Thymus (tissue), 14 donors: ENCODE measurements around the gene BEND4. TPM values are rescaled to one million over a fixed set of nuclear protein-coding genes. Genes with fewer than 3 reads are reported as not detected.
"Not testable (repeated sequence)": the region's sequence is repeated elsewhere in the genome, so short reads cannot be mapped to it uniquely, and the experiment has no call there.

Experiments
- DNase-seq, 9 donors: peaks; one replicate each; pipeline ENCODE4 v3.0.0-alpha.2; 2013; ENCODE audit warnings: low spot score in 9 of 9, low read depth in 6 of 9, missing footprints in 1 of 9
- H3K27ac ChIP-seq, 2 donors: one replicate each; pipeline ENCODE4 v1.5.1; 2013; ENCODE audit warnings: control low read depth in 1 of 2, low read depth in 1 of 2, low read length in 1 of 2, mild to moderate bottlenecking in 1 of 2, moderate library complexity in 1 of 2
- H3K27me3 ChIP-seq, 2 donors: one replicate each; pipeline ENCODE4 v1.5.1; 2013; ENCODE audit warnings: low read length in 1 of 2; ENCODE audit not compliant: control insufficient read depth in 2 of 2, insufficient read depth in 1 of 2
- H3K36me3 ChIP-seq, 2 donors: one replicate each; pipeline ENCODE4 v1.5.1; 2013; ENCODE audit warnings: low read length in 1 of 2, mild to moderate bottlenecking in 1 of 2, moderate library complexity in 1 of 2; ENCODE audit not compliant: control insufficient read depth in 2 of 2, insufficient read depth in 2 of 2
- H3K4me1 ChIP-seq, 2 donors: one replicate each; pipeline ENCODE4 v1.5.1; 2013; ENCODE audit warnings: low read length in 2 of 2; ENCODE audit not compliant: control insufficient read depth in 2 of 2, insufficient read depth in 2 of 2
- H3K4me3 ChIP-seq, 2 donors: one replicate each; pipeline ENCODE4 v1.5.1; 2013; ENCODE audit warnings: low read length in 2 of 2, control low read depth in 1 of 2, mild to moderate bottlenecking in 1 of 2
- H3K9me3 ChIP-seq, 2 donors: one replicate each; pipeline ENCODE4 v1.5.1; 2013; ENCODE audit warnings: low read length in 1 of 2, mild to moderate bottlenecking in 1 of 2; ENCODE audit not compliant: control insufficient read depth in 2 of 2, insufficient read depth in 1 of 2
- WGBS: extraction: QIAGEN DNeasy Blood & Tissue Kit; methylation state at CpG from one replicate; pipeline ENCODE4 v1.1.7; 2013; 5-methylcytosine and 5-hydroxymethylcytosine counted together
- long read RNA-seq, 10 donors: transcript quantifications; one replicate each; lab custom pipeline, GENCODE V29; 2026
- polyA plus RNA-seq: library from polyadenylated mRNA; stranded (reverse); fragments of 200-250 nt; gene quantifications from one replicate; pipeline ENCODE4 v1.2.3, GENCODE V29; 2013
- total RNA-seq: library from RNA; stranded (reverse); fragments of 120-200 nt; gene quantifications from one replicate; pipeline ENCODE4 v1.2.4, GENCODE V29; 2013
- donor health status: healthy.

BEND4 gene
- 1.6 TPM for total RNA-seq
- 0.23 TPM for polyA plus RNA-seq
- long read RNA-seq, donor 1, result 0 reads
- long read RNA-seq, donor 2, result 0 reads
- long read RNA-seq, donor 3, result 0 reads
- long read RNA-seq, donor 4, result 0 reads
- long read RNA-seq, donor 5, result 0 reads
- long read RNA-seq, donor 6, result 0 reads
- long read RNA-seq, donor 7, result 0 reads
- long read RNA-seq, donor 8, result 0 reads
- long read RNA-seq, donor 9, result 0 reads
- long read RNA-seq, donor 10, result 0 reads

- Histone ChIP-seq H3K27me3 (peaks cover 26 to 40% of the 10 kb centered on the region in 2 donors), H3K4me1 (peaks cover 13 to 18% of the 10 kb centered on the region in 2 donors), H3K9me3 (no peaks in the 10 kb centered on the region), H3K4me3 (peak within 1 kb of the TSS; percentile 55 to 63), H3K27ac (no peak within 1 kb of the TSS), H3K36me3 (no peaks in the 10 kb centered on the region)
- peak in 7 of 9 donors; percentile 45 to 77 (median 52) for DNase-seq
- 12% methylated on average over 49 of the region's 49 CpGs for WGBS
Measured at GRCh38 chr4:42152507-42153504, at the start of gene BEND4. Gene BEND4 (minus strand): TSS chr4:42152655. CDS start chr4:42152143, 512 bp downstream.

DNA sequence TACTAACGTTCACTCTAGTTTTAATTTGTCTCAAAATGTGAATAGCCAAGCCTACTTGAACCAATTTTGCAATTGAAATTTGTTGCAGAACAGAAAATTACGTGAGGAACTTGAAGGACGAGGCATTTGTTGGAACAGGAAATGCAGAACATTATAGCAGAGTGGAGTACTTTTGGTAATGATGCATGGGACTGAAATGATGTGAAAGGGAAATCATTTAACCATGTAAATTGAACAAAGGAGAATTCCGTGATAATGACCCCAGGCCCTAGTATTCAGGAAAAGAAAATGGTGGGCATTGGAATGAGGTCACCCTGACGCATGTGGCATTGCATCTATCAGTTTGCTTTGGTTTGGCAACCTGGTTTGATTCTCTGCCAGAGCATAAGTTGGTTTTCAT, 44.9 kb upstream of the BEND4 start:
- Histone ChIP-seq H3K36me3 (no peaks in the 10 kb centered on the region), H3K27me3 (no peaks in the 10 kb centered on the region), H3K4me1 (no peaks in the 10 kb centered on the region), H3K9me3 (no peaks in the 10 kb centered on the region), H3K27ac (no peak overlapping the region), H3K4me3 (no peak overlapping the region)
- no peak for DNase-seq
- WGBS, result 90% methylated on average over 5 of the region's 5 CpGs

DNA sequence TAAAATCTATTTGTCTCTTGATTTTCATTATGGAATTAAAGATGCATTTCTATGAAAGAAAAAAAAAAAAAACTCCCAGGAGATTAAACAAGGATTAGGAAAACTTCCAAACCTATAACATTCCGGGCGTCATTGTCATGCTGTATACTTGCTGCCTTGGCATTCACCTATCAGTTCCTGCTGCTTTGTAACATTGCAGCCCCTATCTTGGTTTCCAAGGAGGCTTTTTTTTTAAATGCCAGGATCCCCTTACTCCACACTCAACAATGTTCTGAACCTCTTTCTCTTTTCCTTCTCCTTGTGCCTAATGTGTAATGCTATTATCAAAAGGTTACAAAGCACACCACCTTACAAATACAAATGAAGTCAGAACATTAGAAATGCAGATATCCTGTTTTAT, 20.5 kb upstream of the BEND4 start:
- no peak for DNase-seq
- no peaks in the 10 kb centered on the region for H3K36me3 ChIP-seq
- no peak overlapping the region for H3K27ac ChIP-seq
- 93% methylated on average over 2 of the region's 2 CpGs for WGBS
- H3K27me3 ChIP-seq, result no peaks in the 10 kb centered on the region
- H3K9me3 ChIP-seq, result no peaks in the 10 kb centered on the region
- no peak overlapping the region for H3K4me3 ChIP-seq
- no peaks in the 10 kb centered on the region for H3K4me1 ChIP-seq

GRCh38 chr4:42172128-42172790, 19.8 kb upstream of the BEND4 start:
- Histone ChIP-seq H3K4me3 (no peak overlapping the region), H3K27me3 (no peaks in the 10 kb centered on the region), H3K9me3 (no peaks in the 10 kb centered on the region), H3K27ac (no peak overlapping the region), H3K36me3 (no peaks in the 10 kb centered on the region), H3K4me1 (no peaks in the 10 kb centered on the region)
- 93% methylated on average over 5 of the region's 5 CpGs for WGBS
- no peak for DNase-seq

DNA sequence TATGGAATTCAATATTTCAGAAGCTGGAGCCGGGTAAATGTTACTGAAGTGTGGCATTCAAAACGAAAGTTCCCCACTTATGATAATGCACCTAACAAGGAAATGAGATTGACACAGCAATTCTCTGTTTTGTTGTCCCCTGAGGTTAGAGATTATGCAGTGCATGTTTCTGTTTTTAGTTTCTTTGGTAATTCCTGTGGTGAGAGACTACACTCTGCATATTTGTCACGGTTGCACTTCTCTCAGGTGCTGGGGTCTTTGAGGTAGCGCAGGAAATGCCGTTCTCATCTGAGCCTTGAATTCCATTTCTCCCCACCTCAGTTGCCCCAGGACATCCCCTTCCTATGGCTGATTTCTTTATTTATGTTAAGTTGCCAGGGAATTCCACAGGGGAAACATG, 15.3 kb upstream of the BEND4 start:
- Histone ChIP-seq H3K4me1 (no peaks in the 10 kb centered on the region), H3K27ac (no peak overlapping the region), H3K27me3 (no peaks in the 10 kb centered on the region), H3K9me3 (no peaks in the 10 kb centered on the region), H3K36me3 (no peaks in the 10 kb centered on the region), H3K4me3 (no peak overlapping the region)
- 68% methylated on average over 5 of the region's 5 CpGs for WGBS
- DNase-seq, result peak in 1 of 9 donors; percentile 25

DNA sequence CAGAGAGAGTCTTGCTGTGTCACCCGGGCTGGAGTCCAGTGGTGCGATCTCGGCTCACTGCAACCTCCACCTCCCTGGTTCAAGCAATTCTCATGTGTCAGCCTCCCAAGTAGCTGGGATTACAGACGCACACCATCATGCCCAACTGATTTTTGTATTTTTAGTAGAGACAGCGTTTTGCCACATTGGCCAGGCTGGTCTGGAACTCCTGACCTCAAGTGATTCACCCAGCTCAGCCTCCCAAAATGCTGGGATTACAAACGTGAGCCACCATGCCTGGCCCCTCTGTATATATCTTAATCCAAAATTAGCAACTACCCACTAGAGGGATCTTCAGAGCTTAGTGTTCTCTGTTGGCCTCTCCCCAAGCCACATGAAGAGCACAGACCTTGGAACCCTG, 13.7 kb upstream of the BEND4 start:
- not testable (repeated sequence) for H3K27ac ChIP-seq, DNase-seq, H3K4me1 ChIP-seq, H3K9me3 ChIP-seq, H3K27me3 ChIP-seq, H3K36me3 ChIP-seq, H3K4me3 ChIP-seq
- 96% methylated on average over 6 of the region's 6 CpGs for WGBS

- no peaks in the 10 kb centered on the region for H3K4me1 ChIP-seq
- WGBS, result 74% methylated on average over 8 of the region's 8 CpGs
- peak in 1 of 9 donors; percentile 26 for DNase-seq
- no peaks in the 10 kb centered on the region for H3K27me3 ChIP-seq
- H3K4me3 ChIP-seq, result no peak overlapping the region
- H3K9me3 ChIP-seq, result no peaks in the 10 kb centered on the region
- H3K27ac ChIP-seq, result no peak overlapping the region
- H3K36me3 ChIP-seq, result no peaks in the 10 kb centered on the region
Measured at GRCh38 chr4:42159271-42160001, 7.0 kb upstream of the BEND4 start.

DNA sequence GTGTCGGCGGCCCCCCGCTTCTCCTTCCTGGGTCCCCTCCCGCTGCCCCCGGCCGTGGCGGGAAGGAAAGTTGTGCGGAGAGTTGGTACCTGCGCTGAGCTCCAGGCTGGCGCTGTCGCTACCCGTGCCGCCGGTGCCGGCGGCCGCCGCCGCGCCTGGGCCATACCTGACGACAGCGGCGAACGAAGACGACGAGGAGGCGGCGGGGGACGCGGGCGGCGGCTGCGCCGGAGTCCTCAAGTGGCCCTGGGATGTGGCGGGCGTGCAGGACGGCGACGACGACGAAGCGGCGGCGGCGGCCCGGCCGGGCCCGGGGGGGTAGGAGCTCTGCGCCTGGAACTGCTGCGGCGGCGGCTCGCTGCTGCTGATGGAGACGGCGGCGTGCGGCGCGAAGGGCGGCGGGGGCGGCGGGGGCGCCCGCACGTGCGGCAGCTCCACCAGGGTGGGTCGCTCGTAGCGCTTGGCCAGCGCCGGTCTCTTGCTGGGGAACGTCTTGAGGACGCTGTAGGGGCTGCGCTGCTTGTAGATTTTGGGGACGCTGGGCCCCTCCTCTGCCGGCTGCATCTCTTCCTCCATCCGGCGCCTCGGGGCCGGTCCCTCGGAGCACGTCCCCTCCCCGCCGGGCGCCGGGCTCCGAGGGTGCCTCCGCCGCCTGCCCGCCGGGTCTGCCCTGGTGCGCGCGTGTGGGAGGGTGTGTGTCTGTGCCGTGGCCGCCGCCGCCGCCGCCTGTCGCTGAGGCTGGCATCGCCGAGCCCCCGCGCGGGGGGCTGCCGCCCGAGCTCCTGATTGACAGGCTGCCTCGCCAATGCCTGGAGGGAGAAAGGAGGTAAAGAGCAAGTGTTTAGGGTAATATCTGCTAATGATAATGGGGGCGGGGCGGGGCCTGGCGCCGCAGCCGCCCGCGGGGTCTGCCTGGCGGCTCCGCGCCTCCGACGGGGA, 618 bp downstream of the BEND4 start:
- peaks cover 13 to 18% of the 10 kb centered on the region in 2 donors for H3K4me1 ChIP-seq
- no peak overlapping the region for H3K27ac ChIP-seq
- no peaks in the 10 kb centered on the region for H3K9me3 ChIP-seq
- DNase-seq, result peak in 7 of 9 donors; percentile 27 to 86 (median 58)
- WGBS, result 1% methylated on average over 122 of the region's 122 CpGs
- no peaks in the 10 kb centered on the region for H3K36me3 ChIP-seq
- peaks cover 26 to 40% of the 10 kb centered on the region in 2 donors for H3K27me3 ChIP-seq
- H3K4me3 ChIP-seq, result peak overlapping the region; percentile 55 to 63
